GM12874 (cell line): ENCODE data around the gene LBHD2.

Experiments used
- CTCF ChIP-seq: IDR thresholded peaks from 2 replicates; pipeline ENCODE4 v1.5.1; 2011; ENCODE audit warnings: low read depth, mild to moderate bottlenecking, control low read depth, low read length, moderate library complexity; ENCODE audit not compliant: insufficient read depth

Gene LBHD2

DNA sequence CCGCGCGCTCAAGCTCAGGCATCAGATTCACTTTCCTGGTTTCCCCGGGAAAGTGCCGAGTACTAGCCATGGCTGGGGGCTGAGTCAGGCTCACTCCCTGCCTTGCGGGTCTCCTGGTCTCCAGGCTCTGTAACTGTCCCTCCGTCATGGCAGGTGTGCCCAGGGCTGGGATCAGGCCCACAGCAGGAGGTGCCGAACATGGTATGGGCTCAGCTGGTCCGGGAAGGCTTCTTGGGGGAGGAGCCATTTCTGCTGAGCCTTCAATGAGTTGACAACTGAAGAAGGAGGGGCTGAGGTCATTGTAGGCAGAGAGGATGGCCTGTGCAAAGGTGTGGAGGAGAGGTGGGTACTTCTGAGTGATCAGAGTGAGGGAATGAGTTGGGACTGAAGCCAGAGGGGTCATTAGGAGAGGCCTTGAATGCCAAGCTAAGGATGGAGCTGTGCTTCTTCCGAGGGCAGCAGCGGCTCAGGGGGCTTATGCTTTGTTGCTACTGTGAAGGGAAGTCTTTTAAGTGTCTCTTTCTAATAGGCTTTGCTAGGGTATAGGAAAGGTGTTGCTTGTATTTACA is 11.3 kb downstream of the LBHD2 start:
- no peak for TF ChIP-seq CTCF

DNA sequence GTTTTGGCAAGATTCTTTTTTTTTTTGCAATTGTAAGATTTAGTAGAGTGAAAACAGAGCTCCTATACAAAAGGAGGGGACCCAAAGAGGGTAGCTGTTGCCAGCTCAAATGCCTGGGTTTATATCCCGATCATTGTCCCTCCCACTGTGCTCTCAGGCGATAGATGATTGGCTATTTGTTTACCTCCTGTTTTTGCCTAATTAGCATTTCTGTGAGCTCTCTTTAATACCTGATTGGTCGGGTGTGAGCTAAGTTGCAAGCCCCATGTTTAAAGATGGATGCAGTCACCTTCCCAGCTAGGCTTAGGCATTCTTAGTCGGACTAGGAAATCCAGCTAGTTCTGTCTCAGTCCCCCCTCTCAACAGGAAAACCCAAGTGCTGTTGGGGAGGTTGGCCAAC is 12.4 kb downstream of the LBHD2 start:
- no peak for TF ChIP-seq CTCF

DNA sequence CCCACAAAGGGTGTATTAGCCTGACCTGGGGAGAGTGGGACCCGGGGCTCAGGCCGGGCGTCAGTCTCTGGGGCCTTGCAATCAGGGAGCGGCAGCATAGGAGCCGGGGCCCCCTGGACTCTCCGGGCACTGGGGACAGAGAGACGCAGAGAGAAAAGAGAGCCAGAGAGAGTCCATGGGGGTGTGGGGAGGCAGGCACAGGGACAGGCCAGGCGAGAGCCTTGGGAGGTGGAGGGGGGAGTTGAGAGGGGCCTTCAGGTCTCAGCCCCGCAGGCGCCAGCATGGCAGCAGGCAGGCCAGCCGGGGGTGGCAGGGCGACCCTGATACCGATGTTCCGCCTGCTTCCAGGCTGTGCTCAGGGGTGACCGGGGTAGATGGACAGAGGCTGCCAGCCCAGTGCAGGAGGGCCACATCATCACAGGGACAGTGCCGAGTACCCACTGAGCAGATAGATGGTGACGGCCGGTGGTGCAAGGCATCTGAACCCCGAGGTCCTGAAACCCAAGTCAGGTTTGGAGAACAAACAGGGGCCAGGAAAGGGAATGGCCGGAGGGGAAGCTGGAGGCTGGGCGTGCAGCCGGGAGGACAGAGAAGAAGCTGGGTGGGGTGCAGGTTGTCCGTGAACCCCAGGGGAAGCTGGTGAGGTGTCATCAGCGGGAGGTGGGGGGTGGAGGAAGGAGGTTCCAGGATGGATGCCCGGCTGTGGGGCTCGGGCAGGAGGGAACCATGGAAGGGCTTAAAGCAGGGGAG is 13.4 kb downstream of the LBHD2 start:
- no peak for TF ChIP-seq CTCF

DNA sequence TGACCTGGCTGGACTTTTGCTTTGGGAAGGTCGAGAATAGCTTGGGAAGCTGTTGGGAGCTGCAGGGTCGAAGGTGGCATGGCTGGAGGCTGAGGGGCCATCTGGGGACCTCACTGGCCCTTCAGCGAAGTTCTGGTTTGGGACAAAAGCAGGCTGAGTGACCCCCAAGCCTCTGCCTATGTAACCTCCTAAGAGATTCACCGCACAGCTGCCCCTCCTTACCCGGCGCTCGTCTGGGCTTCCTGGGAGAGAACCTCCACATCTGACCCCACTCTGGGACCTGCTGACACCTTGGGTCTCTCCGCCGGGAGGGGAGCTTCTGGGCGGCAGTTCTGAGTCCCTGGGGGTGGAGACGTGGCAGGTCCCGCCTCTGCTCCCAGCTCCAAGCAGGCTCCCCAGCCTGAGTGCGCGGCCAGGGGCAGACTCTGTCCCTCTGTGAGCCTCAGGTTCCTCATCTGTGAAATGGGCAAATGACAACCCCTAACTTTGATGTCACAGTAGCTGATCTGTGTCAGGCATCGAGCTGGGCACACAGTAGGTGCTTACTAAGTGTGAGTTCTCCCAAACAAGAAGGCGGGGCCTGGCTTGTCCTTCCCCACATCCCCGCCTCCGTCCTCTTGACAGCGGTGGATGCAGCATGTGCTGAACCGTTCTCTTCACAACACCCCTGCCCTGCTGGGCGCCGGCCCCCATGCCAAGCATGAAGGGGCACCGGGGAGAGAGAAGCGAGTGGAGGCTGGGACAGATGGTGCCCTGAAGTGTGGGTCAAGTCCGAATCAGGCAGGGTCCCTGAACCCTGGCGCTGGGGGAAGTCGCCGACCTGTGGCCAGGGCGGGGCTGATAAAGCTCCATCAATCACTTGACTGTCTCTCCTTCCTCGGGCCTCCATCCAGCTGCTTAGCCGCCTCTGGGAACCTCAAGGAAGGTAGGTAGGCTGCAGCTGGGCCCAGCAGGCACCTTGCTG is 14.3 kb downstream of the LBHD2 start:
- TF ChIP-seq CTCF, result no peak

- no peak for TF ChIP-seq CTCF
Observed at GRCh38 chr14:103099081-103099732, 15.2 kb downstream of the LBHD2 start.

- no peak for TF ChIP-seq CTCF
Observed at GRCh38 chr14:103099733-103100280, 15.8 kb downstream of the LBHD2 start.
